IMR-90 (cell line): ENCODE data around the gene TPGS2. TPM values are rescaled to one million over a fixed set of nuclear protein-coding genes. Genes with fewer than 3 reads are reported as not detected.
A peak's percentile ranks its signal among the peaks of the same experiment; 100 is the strongest.

Source experiments
- ATAC-seq: fragments of 200-7000 bp; cut with Tn5 transposase; 2 replicates; pipeline ENCODE4 v1.9.1; 2020; ENCODE audit warnings: low read depth, mild to moderate bottlenecking, moderate library complexity
- BruUV-seq: library from RNA; stranded (reverse); fragments of 400-500 nt; replicated peaks from 2 replicates; lab custom pipeline; 2021; lab: Mats Ljungman, UMichigan
- CTCF ChIA-PET: fragments of 300-600 bp; formaldehyde crosslinking; extraction: SDS; loops from one replicate; lab custom pipeline; 2021; ENCODE audit warnings: antibody characterized with exemption; lab: Yijun Ruan, JAX
- POLR2A ChIA-PET: fragments of 300-600 bp; sonication (Branson Sonifier 250); formaldehyde crosslinking; loops from one replicate; lab custom pipeline; 2022; ENCODE audit warnings: antibody characterized with exemption; ENCODE audit not compliant: unreplicated experiment; lab: Charles Lee
- DNase-seq: peaks from one replicate; pipeline ENCODE4 v3.0.0; 2013
- H2AFZ ChIP-seq: replicated peaks from 2 replicates; pipeline ENCODE3; 2013; ENCODE audit warnings: low read length, mild to moderate bottlenecking; ENCODE audit not compliant: poor library complexity
- H2AK5ac ChIP-seq: 2 replicates; pipeline ENCODE4 v1.6.1; 2013; ENCODE audit warnings: low read depth, low read length, inconsistent platforms
- H2AK9ac ChIP-seq: replicated peaks from 2 replicates; pipeline ENCODE3; 2013; ENCODE audit warnings: mild to moderate bottlenecking, low read depth, low read length, moderate library complexity; ENCODE audit not compliant: poor library complexity
- H2BK120ac ChIP-seq: 2 replicates; pipeline ENCODE4 v1.6.1; 2013; ENCODE audit warnings: low read depth, low read length, inconsistent platforms
- H2BK15ac ChIP-seq: 3 replicates; pipeline ENCODE4 v1.6.1; 2013; ENCODE audit warnings: low read depth, low read length, inconsistent platforms
- H2BK20ac ChIP-seq: 2 replicates; pipeline ENCODE4 v1.6.1; 2013; ENCODE audit warnings: low read depth, mild to moderate bottlenecking, inconsistent platforms, low read length, moderate library complexity
- H2BK5ac ChIP-seq: 2 replicates; pipeline ENCODE4 v1.6.1; 2013; ENCODE audit warnings: mild to moderate bottlenecking, low read depth, low read length, inconsistent platforms; ENCODE audit not compliant: poor library complexity, severe bottlenecking
- H3K14ac ChIP-seq: replicated peaks from 2 replicates; pipeline ENCODE4 v1.6.1; 2013; ENCODE audit warnings: low read depth, low read length, inconsistent platforms
- H3K18ac ChIP-seq: 2 replicates; pipeline ENCODE4 v1.6.1; 2013; ENCODE audit warnings: low read depth, low read length, control low read depth
- H3K23ac ChIP-seq: 2 replicates; pipeline ENCODE4 v1.6.1; 2013; ENCODE audit warnings: low read depth, low read length, inconsistent platforms
- H3K27ac ChIP-seq: 2 replicates; pipeline ENCODE4 v1.5.1; 2013; ENCODE audit warnings: mild to moderate bottlenecking, control low read depth, low read length; ENCODE audit not compliant: insufficient read depth
- H3K27me3 ChIP-seq: 2 replicates; pipeline ENCODE4 v1.6.1; 2013; ENCODE audit warnings: low read length; ENCODE audit not compliant: control insufficient read depth, insufficient read depth
- H3K36me3 ChIP-seq: 2 replicates; pipeline ENCODE4 v1.6.1; 2013; ENCODE audit warnings: low read length, mixed read lengths; ENCODE audit not compliant: control insufficient read depth, insufficient read depth
- H3K4ac ChIP-seq: 2 replicates; pipeline ENCODE4 v1.6.1; 2013; ENCODE audit warnings: low read depth, low read length, inconsistent platforms
- H3K4me1 ChIP-seq: 2 replicates; pipeline ENCODE4 v1.6.1; 2013; ENCODE audit warnings: low read length, mixed read lengths; ENCODE audit not compliant: control insufficient read depth, insufficient read depth
- H3K4me2 ChIP-seq: 2 replicates; pipeline ENCODE4 v1.6.1; 2013; ENCODE audit warnings: low read depth, mild to moderate bottlenecking, control low read depth, low read length, moderate library complexity
- H3K4me3 ChIP-seq: 2 replicates; pipeline ENCODE4 v1.5.1; 2013; ENCODE audit warnings: low read depth, mild to moderate bottlenecking, control low read depth, low read length, moderate library complexity; ENCODE audit not compliant: insufficient read depth
- H3K56ac ChIP-seq: 2 replicates; pipeline ENCODE4 v1.6.1; 2013; ENCODE audit warnings: low read length, inconsistent platforms; ENCODE audit not compliant: insufficient read depth; ENCODE audit errors: extremely low read depth
- H3K79me1 ChIP-seq, 2 experiments: 2 replicates each; pipeline ENCODE4 v1.6.1; 2013; ENCODE audit warnings: low read length in 2 of 2, inconsistent platforms in 1 of 2, low read depth in 1 of 2
- H3K9ac ChIP-seq: 2 replicates; pipeline ENCODE4 v1.6.1; 2013; ENCODE audit warnings: low read depth, low read length, control low read depth
- H3K9me1 ChIP-seq: 2 replicates; pipeline ENCODE4 v1.6.1; 2013; ENCODE audit warnings: low read length, inconsistent platforms; ENCODE audit not compliant: insufficient read depth
- H3K9me3 ChIP-seq: 2 replicates; pipeline ENCODE4 v1.6.1; 2013; ENCODE audit warnings: low read length; ENCODE audit not compliant: control insufficient read depth, insufficient read depth
- H4K20me1 ChIP-seq: 2 replicates; pipeline ENCODE4 v1.6.1; 2013; ENCODE audit warnings: low read length, inconsistent platforms; ENCODE audit not compliant: insufficient read depth
- H4K5ac ChIP-seq: 2 replicates; pipeline ENCODE4 v1.6.1; 2013; ENCODE audit warnings: mild to moderate bottlenecking, low read depth, low read length, control low read depth
- H4K8ac ChIP-seq, 2 experiments: 2 replicates each; pipeline ENCODE4 v1.6.1; 2013; ENCODE audit warnings: low read depth in 2 of 2, low read length in 2 of 2, control low read depth in 1 of 2, inconsistent platforms in 1 of 2
- H4K91ac ChIP-seq: 2 replicates; pipeline ENCODE4 v1.6.1; 2013; ENCODE audit warnings: low read depth, low read length, inconsistent platforms; ENCODE audit not compliant: insufficient read depth
- CEBPB ChIP-seq: IDR thresholded peaks from 2 replicates; pipeline ENCODE4 v1.6.1; 2012; ENCODE audit warnings: low read depth, low read length, improper control_type of control experiment
- MAFK ChIP-seq: IDR thresholded peaks from 2 replicates; pipeline ENCODE4 v1.6.1; 2012; ENCODE audit warnings: low read depth, low read length, improper control_type of control experiment
- WGBS, 2 experiments: methylation state at CpG; one replicate each; pipeline versions ENCODE4 v1.1.5 to v1.1.7; 2013; ENCODE audit warnings: missing lambda C conversion rate in 2 of 2; ENCODE audit not compliant: insufficient read length in 1 of 2; ENCODE audit errors: extremely low coverage in 2 of 2; 5-methylcytosine and 5-hydroxymethylcytosine counted together
- dilution Hi-C: fragments of 300-500 bp; cut with HindIII; formaldehyde crosslinking; loops from one replicate; pipeline ENCODE4 v1.14.3; 2018; ENCODE audit warnings: low sequenced_read_pairs; ENCODE audit not compliant: unreplicated experiment
- in situ Hi-C: fragments of 300-500 bp; cut with MboI; formaldehyde crosslinking; loops from 3 replicates; pipeline ENCODE4 v1.14.3; 2019; ENCODE audit warnings: low sequenced_read_pairs, inconsistent platforms, mixed read lengths
- intact Hi-C: fragments of 100-400 bp; cut with micrococcal nuclease; formaldehyde crosslinking; loops from 2 replicates; pipeline ENCODE4 v1.10.0; 2022
- polyA plus RNA-seq, 3 experiments: library from polyadenylated mRNA; depleted of rRNA; stranded (reverse); fragments of >200 nt; gene quantifications; 2 replicates each; pipeline ENCODE4 v1.2.3, GENCODE V29; 2012; ENCODE audit warnings: low replicate concordance in 1 of 3
- total RNA-seq: library from RNA; depleted of rRNA; stranded (reverse); fragments of >200 nt; gene quantifications from 2 replicates; pipeline ENCODE4 v1.2.3, GENCODE V29; 2012

Gene TPGS2
- total and polyA plus RNA-seq, 2 of the 4 experiments (the other 2 are of a cell fraction) = 201 to 294 TPM

DNA sequence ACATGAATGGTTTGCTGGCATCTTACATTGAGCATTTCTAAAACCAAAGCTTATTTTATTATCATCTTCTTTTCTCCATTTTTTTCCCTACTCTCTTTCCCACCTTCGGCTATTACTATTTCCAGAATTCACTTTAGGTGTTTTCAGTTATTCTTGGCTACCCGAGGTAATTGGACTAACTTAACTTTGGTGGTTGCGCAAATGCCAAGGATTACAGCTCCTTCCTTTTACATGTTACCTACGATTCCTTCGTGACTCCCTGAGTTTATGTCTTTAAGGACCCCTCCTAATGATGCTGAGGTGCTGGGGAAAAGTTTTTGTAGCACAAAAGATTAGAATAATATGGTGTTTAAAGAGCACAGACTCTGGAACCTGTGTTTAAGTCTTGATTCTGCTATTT lies 14.4 kb upstream of the TPGS2 start:
- no peak overlapping the region for H4K91ac ChIP-seq
- H3K18ac ChIP-seq = no peak overlapping the region
- H4K8ac ChIP-seq = no peak overlapping the region
- no peaks in the 10 kb centered on the region for H3K27me3 ChIP-seq
- dilution Hi-C loops (no loop called here), intact Hi-C loops (no loop called here), in situ Hi-C loops (no loop called here)
- H3K4me2 ChIP-seq = no peak overlapping the region
- H3K4me1 ChIP-seq = no peaks in the 10 kb centered on the region
- ATAC-seq (no peak), DNase-seq (no peak)
- H4K5ac ChIP-seq = no peak overlapping the region
- no peaks in the 10 kb centered on the region for H3K36me3 ChIP-seq
- 80 to 100% methylated on average over 1 of the region's 5 CpGs for WGBS, 2 experiments
- H3K9me1 ChIP-seq = peaks cover 3% of the 10 kb centered on the region; the same call in 1 of the 2 replicates
- H2AFZ ChIP-seq = no peak overlapping the region
- H3K9me3 ChIP-seq = no peaks in the 10 kb centered on the region
- no peak overlapping the region for H3K9ac ChIP-seq
- H2AK9ac ChIP-seq = no peak overlapping the region
- TF ChIP-seq MAFK (no peak), CEBPB (0 out of 2 replicates have a peak, but pooled peaks have one; percentile 2)
- H2BK20ac ChIP-seq = no peak overlapping the region
- no peak overlapping the region for H2BK120ac ChIP-seq
- no peak overlapping the region for H3K23ac ChIP-seq
- ChIA-PET CTCF (no interaction called here), POLR2A (no interaction called here)
- H4K20me1 ChIP-seq = no peaks in the 10 kb centered on the region
- no TSS peak for BruUV-seq
- H2AK5ac ChIP-seq = no peak overlapping the region
- no peak overlapping the region for H3K4ac ChIP-seq
- H3K27ac ChIP-seq = no peak overlapping the region
- H2BK15ac ChIP-seq = no peak overlapping the region
- no peak overlapping the region for H3K56ac ChIP-seq
- H2BK5ac ChIP-seq = no peak overlapping the region
- no peak overlapping the region for H3K4me3 ChIP-seq
- H3K79me1 ChIP-seq = no peaks in the 10 kb centered on the region
- no peak overlapping the region for H3K14ac ChIP-seq
